ENCODE data around the gene MAB21L4. TPM values are rescaled to one million over a fixed set of nuclear protein-coding genes. Genes with fewer than 3 reads are reported as not detected.
A peak's percentile ranks its signal among the peaks of the same experiment; 100 is the strongest.

Gene MAB21L4
- total RNA-seq, 1 donor from 2014 or later = 19.3 TPM

GRCh38 chr2:240869109-240869955, 26.6 kb downstream of the MAB21L4 start:
- ATAC-seq = no peak
- DNase-seq (ENCODE audit: low spot score) = peak; percentile 48

- peak; percentile 95 for DNase-seq (ENCODE audit: low spot score)
- peak; percentile 58 for ATAC-seq
Observed at GRCh38 chr2:240868286-240869108, 27.5 kb downstream of the MAB21L4 start, which contains the start of gene AGXT. TSS of gene AGXT (plus strand) at chr2:240868824. CDS start at chr2:240868866, 42 bp downstream.

GRCh38 chr2:240865391-240865790, 30.6 kb downstream of the MAB21L4 start:
- DNase-seq (ENCODE audit: low spot score) (no peak), ATAC-seq (no peak)

GRCh38 chr2:240864475-240864874, 31.5 kb downstream of the MAB21L4 start:
- peak; percentile 58 for ATAC-seq
- peak; percentile 81 for DNase-seq (ENCODE audit: low spot score)

- DNase-seq (ENCODE audit: low spot score) (no peak), ATAC-seq (no peak)
Observed at GRCh38 chr2:240861547-240861946, 34.4 kb downstream of the MAB21L4 start.

GRCh38 chr2:240858871-240859270, 37.1 kb downstream of the MAB21L4 start:
- DNase-seq (ENCODE audit: low spot score) (no peak), ATAC-seq (no peak)

- no peak for ATAC-seq
- no peak for DNase-seq (ENCODE audit: low spot score)
Observed at GRCh38 chr2:240858321-240858720, 37.6 kb downstream of the MAB21L4 start.

GRCh38 chr2:240857039-240858008, 38.6 kb downstream of the MAB21L4 start:
- peak; percentile 98 for DNase-seq (ENCODE audit: low spot score)

GRCh38 chr2:240856151-240856980, 39.6 kb downstream of the MAB21L4 start:
- ATAC-seq (peak; percentile 59), DNase-seq (ENCODE audit: low spot score) (peak; percentile 95)

More at GRCh38 chr2:240857039-240858008, 38.6 kb downstream of the MAB21L4 start:
- peak; percentile 77 for ATAC-seq

- ATAC-seq (no peak), DNase-seq (ENCODE audit: low spot score) (no peak)
Observed at GRCh38 chr2:240855670-240856069, 40.3 kb downstream of the MAB21L4 start.

GRCh38 chr2:240852671-240853314, 43.2 kb downstream of the MAB21L4 start:
- no peak for DNase-seq (ENCODE audit: low spot score)
- no peak for ATAC-seq

GRCh38 chr2:240851078-240851991, 44.6 kb downstream of the MAB21L4 start:
- DNase-seq (ENCODE audit: low spot score) (peak; percentile 92), ATAC-seq (peak; percentile 85)

- ATAC-seq = no peak
- no peak for DNase-seq (ENCODE audit: low spot score)
Observed at GRCh38 chr2:240850756-240851077, 45.2 kb downstream of the MAB21L4 start.

GRCh38 chr2:240850026-240850425, 45.9 kb downstream of the MAB21L4 start:
- ATAC-seq (no peak), DNase-seq (ENCODE audit: low spot score) (no peak)

- DNase-seq (ENCODE audit: low spot score) (no peak), ATAC-seq (no peak)
Observed at GRCh38 chr2:240848900-240849680, 46.9 kb downstream of the MAB21L4 start.

- ATAC-seq (no peak), DNase-seq (ENCODE audit: low spot score) (no peak)
Observed at GRCh38 chr2:240847817-240848216, 48.1 kb downstream of the MAB21L4 start.

GRCh38 chr2:240846873-240847595, 48.9 kb downstream of the MAB21L4 start:
- DNase-seq (ENCODE audit: low spot score) (peak; percentile 81), ATAC-seq (peak; percentile 73)

All from left lobe of liver (tissue), 2 donors.